OCI-LY3 (cell line): ENCODE measurements around the gene AMBRA1.

Experiments
- CTCF ChIP-seq: fragments of 200-600, 300-600 bp; sonication (generic); IDR thresholded peaks from 2 replicates; pipeline ENCODE4 v1.5.1; 2014; ENCODE audit warnings: antibody characterized with exemption, low read length, low read depth
- EZH2phosphoT487 ChIP-seq: fragments of 200-600 bp; shearing (Covaris generic); IDR thresholded peaks from 2 replicates; pipeline ENCODE4 v1.6.1; 2018; ENCODE audit warnings: antibody characterized with exemption, mixed run types, low read depth

GRCh38 chr11:46381819-46382645 lies 211.8 kb downstream of the AMBRA1 start:
- no peak for TF ChIP-seq CTCF
- TF ChIP-seq EZH2phosphoT487 = no peak
